HFF-Myc (cell line): Measurements from ENCODE around the gene SURF4.
"Not testable (repeated sequence)": the region's sequence is repeated elsewhere in the genome, so short reads cannot be mapped to it uniquely, and the experiment has no call there.

Experiments used
- DNase-seq: peaks from one replicate; pipeline ENCODE4 v3.0.0-alpha.2; 2011; ENCODE audit warnings: low read depth; ENCODE audit errors: extremely low read depth
- H3K4me3 ChIP-seq: replicated peaks from 2 replicates; pipeline ENCODE4 v1.5.1; 2011; ENCODE audit warnings: low read depth, mild to moderate bottlenecking, control low read depth, low read length
- CTCF ChIP-seq: IDR thresholded peaks from 2 replicates; pipeline ENCODE4 v1.5.1; 2012; ENCODE audit warnings: mild to moderate bottlenecking, low read depth, low read length, control low read depth; ENCODE audit errors: missing control alignments

The SURF4 gene

GRCh38 chr9:133321411-133321935 is 54.4 kb downstream of the SURF4 start:
- DNase-seq: no peak
- H3K4me3 ChIP-seq: no peak overlapping the region
- no peak for TF ChIP-seq CTCF

GRCh38 chr9:133320421-133320881 is 55.4 kb downstream of the SURF4 start:
- H3K4me3 ChIP-seq: no peak overlapping the region
- TF ChIP-seq CTCF: no peak
- no peak for DNase-seq

GRCh38 chr9:133317551-133317950 is 58.3 kb downstream of the SURF4 start:
- H3K4me3 ChIP-seq, DNase-seq: not testable (repeated sequence)

GRCh38 chr9:133315997-133316396 is 59.9 kb downstream of the SURF4 start:
- TF ChIP-seq CTCF: no peak
- no peak for DNase-seq
- no peak overlapping the region for H3K4me3 ChIP-seq
